Liver (tissue), 3 donors: ENCODE results near the gene GLIS1.

Source experiments
- EGR1 ChIP-seq, 2 donors: IDR thresholded peaks; 2 replicates each; pipeline ENCODE4 v1.6.1; 2016 to 2018; ENCODE audit warnings: antibody characterized with exemption in 2 of 2, low read depth in 2 of 2
- FOXA1 ChIP-seq: IDR thresholded peaks from 2 replicates; pipeline ENCODE4 v1.6.1; 2016; ENCODE audit warnings: antibody characterized with exemption
- GABPA ChIP-seq, 2 donors: IDR thresholded peaks in 1 of 2; conservative IDR thresholded peaks in 1 of 2; 2 replicates each; pipeline ENCODE4 v1.6.1; 2016; ENCODE audit warnings: antibody characterized with exemption in 2 of 2, mild to moderate bottlenecking in 1 of 2, moderate library complexity in 1 of 2
- HNF4G ChIP-seq: IDR thresholded peaks from 2 replicates; pipeline ENCODE4 v1.6.1; 2016; ENCODE audit warnings: antibody characterized with exemption
- JUND ChIP-seq, 2 donors: IDR thresholded peaks; 2 replicates each; pipeline ENCODE4 v1.6.1; 2016; ENCODE audit warnings: antibody characterized with exemption in 2 of 2
- RAD21 ChIP-seq, 2 donors: IDR thresholded peaks; 2 replicates each; pipeline ENCODE4 v1.6.1; 2016; ENCODE audit warnings: antibody characterized with exemption in 2 of 2, mild to moderate bottlenecking in 2 of 2
- REST ChIP-seq: IDR thresholded peaks from 2 replicates; pipeline ENCODE4 v1.6.1; 2016; ENCODE audit warnings: antibody characterized with exemption, mild to moderate bottlenecking
- RXRA ChIP-seq, 2 donors: IDR thresholded peaks; 2 replicates each; pipeline ENCODE4 v1.6.1; 2017 to 2018; ENCODE audit warnings: antibody characterized with exemption in 2 of 2, mild to moderate bottlenecking in 1 of 2
- TAF1 ChIP-seq: conservative IDR thresholded peaks from 2 replicates; pipeline ENCODE4 v1.6.1; 2016; ENCODE audit warnings: antibody characterized with exemption, mild to moderate bottlenecking
- YY1 ChIP-seq: IDR thresholded peaks from 2 replicates; pipeline ENCODE4 v1.6.1; 2016; ENCODE audit warnings: antibody characterized with exemption, mild to moderate bottlenecking
- TF ChIP-seq, protein P1 (sequence below): fragments of 150-350 bp; IDR thresholded peaks from 2 replicates; pipeline ENCODE4 v1.5.1; 2017; ENCODE audit warnings: improper control_type of control experiment, low read depth, low read length; ENCODE audit not compliant: missing input control
- TF ChIP-seq, protein P2 (sequence below): IDR thresholded peaks from 2 replicates; pipeline ENCODE4 v1.6.1; 2016; ENCODE audit warnings: antibody characterized with exemption
- TF ChIP-seq, protein P3 (sequence below): IDR thresholded peaks from 2 replicates; pipeline ENCODE4 v1.6.1; 2016; ENCODE audit warnings: antibody characterized with exemption
- donor health status: healthy.
- donor health status: healthy.

- TF ChIP-seq, protein P1, sequence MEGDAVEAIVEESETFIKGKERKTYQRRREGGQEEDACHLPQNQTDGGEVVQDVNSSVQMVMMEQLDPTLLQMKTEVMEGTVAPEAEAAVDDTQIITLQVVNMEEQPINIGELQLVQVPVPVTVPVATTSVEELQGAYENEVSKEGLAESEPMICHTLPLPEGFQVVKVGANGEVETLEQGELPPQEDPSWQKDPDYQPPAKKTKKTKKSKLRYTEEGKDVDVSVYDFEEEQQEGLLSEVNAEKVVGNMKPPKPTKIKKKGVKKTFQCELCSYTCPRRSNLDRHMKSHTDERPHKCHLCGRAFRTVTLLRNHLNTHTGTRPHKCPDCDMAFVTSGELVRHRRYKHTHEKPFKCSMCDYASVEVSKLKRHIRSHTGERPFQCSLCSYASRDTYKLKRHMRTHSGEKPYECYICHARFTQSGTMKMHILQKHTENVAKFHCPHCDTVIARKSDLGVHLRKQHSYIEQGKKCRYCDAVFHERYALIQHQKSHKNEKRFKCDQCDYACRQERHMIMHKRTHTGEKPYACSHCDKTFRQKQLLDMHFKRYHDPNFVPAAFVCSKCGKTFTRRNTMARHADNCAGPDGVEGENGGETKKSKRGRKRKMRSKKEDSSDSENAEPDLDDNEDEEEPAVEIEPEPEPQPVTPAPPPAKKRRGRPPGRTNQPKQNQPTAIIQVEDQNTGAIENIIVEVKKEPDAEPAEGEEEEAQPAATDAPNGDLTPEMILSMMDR = no peak
- TF ChIP-seq EGR1 (IDR thresholded peaks at IDR 0.05; ENCODE audit: low read depth in 2 of 2) (no peak), REST (no peak), JUND (IDR thresholded peaks at IDR 0.05) (no peak), YY1 (no peak), TAF1 (no peak), RAD21 (IDR thresholded peaks at IDR 0.05) (no peak), GABPA (IDR thresholded peaks at IDR 0.05 in 1 of 2, conservative IDR thresholded peaks at IDR 0.05 in 1 of 2) (no peak), RXRA (IDR thresholded peaks at IDR 0.05) (no peak), HNF4G (no peak), FOXA1 (no peak)
- TF ChIP-seq, protein P2, sequence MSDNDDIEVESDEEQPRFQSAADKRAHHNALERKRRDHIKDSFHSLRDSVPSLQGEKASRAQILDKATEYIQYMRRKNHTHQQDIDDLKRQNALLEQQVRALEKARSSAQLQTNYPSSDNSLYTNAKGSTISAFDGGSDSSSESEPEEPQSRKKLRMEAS = no peak
- TF ChIP-seq, protein P3, sequence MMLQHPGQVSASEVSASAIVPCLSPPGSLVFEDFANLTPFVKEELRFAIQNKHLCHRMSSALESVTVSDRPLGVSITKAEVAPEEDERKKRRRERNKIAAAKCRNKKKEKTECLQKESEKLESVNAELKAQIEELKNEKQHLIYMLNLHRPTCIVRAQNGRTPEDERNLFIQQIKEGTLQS = no peak
Measured at GRCh38 chr1:53662169-53662568, 76.8 kb downstream of the GLIS1 start.
